Neural progenitor cell (in vitro differentiated cells): ENCODE data around the gene DOCK10. TPM values are rescaled to one million over a fixed set of nuclear protein-coding genes. Genes with fewer than 3 reads are reported as not detected.

ENCODE experiments used
- DNase-seq: peaks from one replicate; pipeline ENCODE4 v3.0.0-alpha.2; 2016; ENCODE audit warnings: low spot score
- H2AFZ ChIP-seq: fragments of 200-600 bp; sonication (generic); replicated peaks from 2 replicates; pipeline ENCODE4 v1.6.1; 2016; ENCODE audit warnings: antibody characterized with exemption
- H3F3A ChIP-seq: fragments of 200-600 bp; sonication (generic); 2 replicates; pipeline ENCODE4 v1.6.1; 2016; ENCODE audit warnings: antibody characterized with exemption, low read depth
- H3K27ac ChIP-seq: fragments of 200-600 bp; sonication (generic); 2 replicates; pipeline ENCODE4 v1.5.1; 2016; ENCODE audit warnings: mild to moderate bottlenecking
- H3K27me3 ChIP-seq: fragments of 200-600 bp; sonication (generic); 2 replicates; pipeline ENCODE4 v1.6.1; 2016; ENCODE audit warnings: mild to moderate bottlenecking, moderate library complexity
- H3K36me3 ChIP-seq: fragments of 200-600 bp; sonication (generic); 2 replicates; pipeline ENCODE4 v1.5.1; 2016
- H3K4me1 ChIP-seq: fragments of 200-600 bp; sonication (generic); 2 replicates; pipeline ENCODE4 v1.6.1; 2016; ENCODE audit warnings: mixed run types
- H3K4me2 ChIP-seq: fragments of 200-600 bp; sonication (generic); 2 replicates; pipeline ENCODE4 v1.6.1; 2016
- H3K4me3 ChIP-seq: fragments of 200-600 bp; sonication (generic); 2 replicates; pipeline ENCODE4 v1.5.1; 2016
- H3K79me2 ChIP-seq: fragments of 200-600 bp; sonication (generic); 2 replicates; pipeline ENCODE4 v1.6.1; 2016; ENCODE audit warnings: low read depth
- H3K9ac ChIP-seq: fragments of 200-600 bp; sonication (generic); 2 replicates; pipeline ENCODE4 v1.6.1; 2016
- H3K9me3 ChIP-seq: fragments of 200-600 bp; sonication (generic); 2 replicates; pipeline ENCODE4 v1.5.1; 2016; ENCODE audit warnings: low read depth
- H4K20me1 ChIP-seq: fragments of 200-600 bp; sonication (generic); 2 replicates; pipeline ENCODE4 v1.6.1; 2016; ENCODE audit warnings: low read depth
- H3K27ac Mint-ChIP-seq: 3 replicates; pipeline ENCODE4 v1.8.0; 2021; ENCODE audit warnings: mixed read lengths
- H3K27me3 Mint-ChIP-seq: 2 replicates; pipeline ENCODE4 v1.8.0; 2022; ENCODE audit warnings: low read depth, mild to moderate bottlenecking, inconsistent platforms, moderate library complexity, mixed read lengths; ENCODE audit not compliant: insufficient read depth
- H3K36me3 Mint-ChIP-seq: 3 replicates; pipeline ENCODE4 v1.8.0; 2021; ENCODE audit warnings: mixed read lengths
- H3K4me1 Mint-ChIP-seq: 3 replicates; pipeline ENCODE4 v1.8.0; 2021; ENCODE audit warnings: mixed read lengths
- H3K4me3 Mint-ChIP-seq: 3 replicates; pipeline ENCODE4 v1.8.0; 2021; ENCODE audit warnings: mild to moderate bottlenecking, moderate library complexity, mixed read lengths
- H3K9me3 Mint-ChIP-seq: 3 replicates; pipeline ENCODE4 v1.8.0; 2020; ENCODE audit warnings: mixed read lengths
- EZH2 ChIP-seq: fragments of 200-600 bp; sonication (generic); IDR thresholded peaks from 2 replicates; pipeline ENCODE4 v1.6.1; 2017; ENCODE audit warnings: antibody characterized with exemption, mild to moderate bottlenecking, moderate library complexity
- EZH2phosphoT487 ChIP-seq: fragments of 200-600 bp; sonication (generic); IDR thresholded peaks from 2 replicates; pipeline ENCODE4 v1.6.1; 2017; ENCODE audit warnings: antibody characterized with exemption
- total RNA-seq: library from RNA; depleted of rRNA; stranded (reverse); fragments of >200 nt; gene quantifications from 2 replicates; pipeline ENCODE4 v1.2.3, GENCODE V29; 2015; ENCODE audit warnings: low replicate concordance
- TF ChIP-seq, protein P1 (sequence below): fragments of 200-600 bp; sonication (generic); IDR thresholded peaks from 2 replicates; pipeline ENCODE4 v1.5.1; 2017; ENCODE audit warnings: antibody characterized with exemption, mild to moderate bottlenecking

Gene DOCK10
- total RNA-seq, 1 donor from 2014 or later = 1.1 TPM

DNA sequence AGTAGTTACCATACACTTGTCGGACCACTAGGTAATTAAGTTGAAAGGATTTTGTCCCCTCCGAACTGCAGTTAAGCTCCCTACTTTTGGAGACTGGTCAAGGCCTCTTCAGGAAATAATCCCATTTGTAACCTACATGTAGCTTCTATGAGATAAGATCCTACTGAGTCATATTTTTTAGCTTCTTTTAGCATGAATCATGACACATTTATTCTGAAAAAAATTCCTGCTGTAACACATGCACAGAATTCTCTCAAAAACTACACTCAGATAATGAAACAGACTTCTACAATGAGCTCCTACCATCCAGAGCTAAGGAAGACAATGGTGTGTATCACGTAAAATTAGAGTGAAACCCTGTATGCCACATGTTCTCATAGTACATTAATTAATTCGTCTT is 225.5 kb downstream of the DOCK10 start:
- no peaks in the 10 kb centered on the region for H4K20me1 ChIP-seq
- no peaks in the 10 kb centered on the region for H3K9me3 ChIP-seq
- no peak overlapping the region for H3K27ac ChIP-seq
- H3F3A ChIP-seq = no peaks in the 10 kb centered on the region
- H3K79me2 ChIP-seq = no peaks in the 10 kb centered on the region
- no peak overlapping the region for H2AFZ ChIP-seq
- no peak overlapping the region for H3K4me3 Mint-ChIP-seq
- no peak for TF ChIP-seq EZH2phosphoT487
- no peak for TF ChIP-seq EZH2
- TF ChIP-seq, protein P1, sequence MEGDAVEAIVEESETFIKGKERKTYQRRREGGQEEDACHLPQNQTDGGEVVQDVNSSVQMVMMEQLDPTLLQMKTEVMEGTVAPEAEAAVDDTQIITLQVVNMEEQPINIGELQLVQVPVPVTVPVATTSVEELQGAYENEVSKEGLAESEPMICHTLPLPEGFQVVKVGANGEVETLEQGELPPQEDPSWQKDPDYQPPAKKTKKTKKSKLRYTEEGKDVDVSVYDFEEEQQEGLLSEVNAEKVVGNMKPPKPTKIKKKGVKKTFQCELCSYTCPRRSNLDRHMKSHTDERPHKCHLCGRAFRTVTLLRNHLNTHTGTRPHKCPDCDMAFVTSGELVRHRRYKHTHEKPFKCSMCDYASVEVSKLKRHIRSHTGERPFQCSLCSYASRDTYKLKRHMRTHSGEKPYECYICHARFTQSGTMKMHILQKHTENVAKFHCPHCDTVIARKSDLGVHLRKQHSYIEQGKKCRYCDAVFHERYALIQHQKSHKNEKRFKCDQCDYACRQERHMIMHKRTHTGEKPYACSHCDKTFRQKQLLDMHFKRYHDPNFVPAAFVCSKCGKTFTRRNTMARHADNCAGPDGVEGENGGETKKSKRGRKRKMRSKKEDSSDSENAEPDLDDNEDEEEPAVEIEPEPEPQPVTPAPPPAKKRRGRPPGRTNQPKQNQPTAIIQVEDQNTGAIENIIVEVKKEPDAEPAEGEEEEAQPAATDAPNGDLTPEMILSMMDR = no peak
- H3K36me3 Mint-ChIP-seq = peaks cover 4% of the 10 kb centered on the region
- no peak overlapping the region for H3K9ac ChIP-seq
- H3K27me3 ChIP-seq = no peaks in the 10 kb centered on the region
- no peaks in the 10 kb centered on the region for H3K36me3 ChIP-seq
- no peak for DNase-seq
- peaks cover 2% of the 10 kb centered on the region for H3K27me3 Mint-ChIP-seq
- no peak overlapping the region for H3K27ac Mint-ChIP-seq
- H3K9me3 Mint-ChIP-seq = no peaks in the 10 kb centered on the region
- H3K4me2 ChIP-seq = no peak overlapping the region
- H3K4me1 ChIP-seq = no peaks in the 10 kb centered on the region
- peaks cover 4% of the 10 kb centered on the region for H3K4me1 Mint-ChIP-seq
- no peak overlapping the region for H3K4me3 ChIP-seq

DNA sequence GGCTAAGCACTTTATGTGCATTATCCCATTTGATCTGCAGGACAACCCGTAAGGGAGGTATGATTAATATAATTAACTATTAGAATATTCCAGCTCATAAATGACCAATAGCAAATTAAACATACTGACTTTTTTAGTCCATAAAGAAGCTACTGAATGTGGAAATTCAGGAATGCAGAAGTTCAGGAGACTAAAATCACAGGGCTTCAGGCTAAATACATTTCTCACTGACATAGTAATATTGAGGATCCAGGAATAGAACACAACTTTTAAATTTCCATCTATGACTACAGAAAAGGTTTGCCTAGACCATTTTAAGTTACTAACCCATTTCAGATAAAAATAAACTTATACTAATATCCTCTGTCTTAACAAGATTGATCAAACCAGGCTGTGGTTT is 228.7 kb downstream of the DOCK10 start:
- Histone ChIP-seq H3K4me1 (no peaks in the 10 kb centered on the region), H3K79me2 (no peaks in the 10 kb centered on the region), H3F3A (no peaks in the 10 kb centered on the region), H3K9ac (no peak overlapping the region), H3K4me2 (no peak overlapping the region), H3K36me3 (no peaks in the 10 kb centered on the region), H3K9me3 (no peaks in the 10 kb centered on the region), H2AFZ (no peak overlapping the region), H4K20me1 (no peaks in the 10 kb centered on the region), H3K27ac (no peak overlapping the region), H3K4me3 (no peak overlapping the region), H3K27me3 (no peaks in the 10 kb centered on the region)
- Mint-ChIP-seq H3K4me3 (no peak overlapping the region), H3K27me3 (peaks cover 4% of the 10 kb centered on the region), H3K4me1 (peaks cover 4% of the 10 kb centered on the region), H3K9me3 (peaks cover 3% of the 10 kb centered on the region), H3K36me3 (peaks cover 4% of the 10 kb centered on the region), H3K27ac (no peak overlapping the region)
- no peak for DNase-seq
- TF ChIP-seq, protein P1 = no peak
- TF ChIP-seq EZH2phosphoT487 (no peak), EZH2 (no peak)

DNA sequence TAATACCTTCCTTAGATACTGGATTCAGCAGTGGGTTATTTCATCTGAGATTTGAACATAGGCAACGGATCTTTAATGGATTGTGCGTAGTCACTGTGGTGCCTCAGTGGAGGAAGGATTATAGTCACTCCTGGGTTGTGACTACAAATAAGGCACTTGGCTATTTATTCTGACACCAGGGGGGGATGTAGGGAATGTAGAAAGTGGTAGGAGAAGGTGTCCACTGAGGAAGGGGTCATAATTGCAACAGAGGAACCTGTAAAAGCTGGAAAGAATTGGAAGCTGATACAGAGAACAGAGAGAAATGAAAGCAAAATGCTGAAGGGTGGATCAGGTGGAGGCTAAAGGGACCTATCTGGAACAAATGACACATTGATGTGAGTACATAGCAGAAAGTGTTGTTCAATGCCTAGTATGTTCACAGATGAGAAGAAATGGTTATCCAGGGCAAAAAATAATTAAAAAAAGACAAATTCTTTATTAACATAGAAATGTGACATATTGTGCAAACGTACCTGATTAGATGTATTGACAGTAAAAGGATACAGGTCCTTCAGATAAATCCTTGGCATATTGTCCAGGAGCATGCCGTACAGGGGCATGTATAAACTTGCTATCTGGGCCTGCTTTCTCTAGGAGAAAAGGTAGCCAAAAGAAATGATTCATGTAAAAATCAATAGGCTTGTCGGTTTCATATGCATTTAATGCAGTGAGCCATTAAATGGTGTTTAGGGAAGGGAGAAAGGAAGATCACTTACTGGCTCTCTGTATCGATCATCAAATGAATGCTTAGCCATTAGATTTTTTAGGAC is 234.9 kb downstream of the DOCK10 start:
- TF ChIP-seq EZH2 (no peak), EZH2phosphoT487 (no peak)
- TF ChIP-seq, protein P1 = peak; percentile 17

More for the DNA sequence above, 234.9 kb downstream of the DOCK10 start:
- Mint-ChIP-seq H3K4me1 (peaks cover 5% of the 10 kb centered on the region), H3K9me3 (peaks cover 3% of the 10 kb centered on the region), H3K27me3 (peaks cover 2% of the 10 kb centered on the region), H3K36me3 (peaks cover 5% of the 10 kb centered on the region), H3K27ac (no peak overlapping the region), H3K4me3 (no peak overlapping the region)
- Histone ChIP-seq H3K4me3 (no peak overlapping the region), H3K9me3 (no peaks in the 10 kb centered on the region), H3K4me1 (no peaks in the 10 kb centered on the region), H2AFZ (no peak overlapping the region), H4K20me1 (no peaks in the 10 kb centered on the region), H3K79me2 (no peaks in the 10 kb centered on the region), H3K27me3 (no peaks in the 10 kb centered on the region), H3K9ac (no peak overlapping the region), H3K36me3 (no peaks in the 10 kb centered on the region), H3K4me2 (no peak overlapping the region), H3F3A (no peaks in the 10 kb centered on the region), H3K27ac (no peak overlapping the region)
- DNase-seq = no peak
